GM10266 (cell line): ENCODE results near the gene FETUB.
A peak's percentile ranks its signal among the peaks of the same experiment; 100 is the strongest.

Source experiments
- DNase-seq: peaks from one replicate; pipeline ENCODE4 v3.0.0; 2012; ENCODE audit errors: extremely low spot score
- CTCF ChIP-seq: IDR thresholded peaks from 2 replicates; pipeline ENCODE4 v1.5.1; 2012; ENCODE audit warnings: mild to moderate bottlenecking, low read depth; ENCODE audit not compliant: control insufficient read depth, insufficient read depth; ENCODE audit errors: missing control alignments

Gene FETUB

GRCh38 chr3:186605561-186606545, 34.3 kb upstream of the FETUB start:
- no peak for DNase-seq
- no peak for TF ChIP-seq CTCF

GRCh38 chr3:186608624-186609215, 31.5 kb upstream of the FETUB start:
- no peak for TF ChIP-seq CTCF
- DNase-seq = no peak

GRCh38 chr3:186609247-186609868, 30.8 kb upstream of the FETUB start:
- TF ChIP-seq CTCF = peak; percentile 48
- peak; percentile 51 for DNase-seq

DNA sequence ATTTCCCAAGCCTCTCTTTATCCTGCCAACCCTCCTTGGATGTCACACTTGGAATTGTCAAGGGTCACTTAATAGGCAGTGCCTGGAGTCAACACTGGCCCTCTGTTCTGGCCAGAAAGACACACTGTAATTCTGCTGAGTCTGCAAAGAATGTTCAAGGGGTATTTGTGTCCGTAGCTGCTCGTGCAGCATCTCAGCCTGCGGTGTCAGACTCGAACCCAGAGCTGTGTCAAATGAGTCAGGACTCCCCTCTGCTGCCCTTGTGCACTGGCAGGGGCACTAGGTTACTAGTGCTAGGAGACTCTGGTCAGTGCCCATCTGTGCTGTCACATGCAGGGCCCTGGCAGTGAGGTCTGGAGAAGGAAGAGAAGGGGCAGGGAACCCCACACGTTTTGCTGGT, 28.1 kb upstream of the FETUB start:
- no peak for DNase-seq
- TF ChIP-seq CTCF = no peak

DNA sequence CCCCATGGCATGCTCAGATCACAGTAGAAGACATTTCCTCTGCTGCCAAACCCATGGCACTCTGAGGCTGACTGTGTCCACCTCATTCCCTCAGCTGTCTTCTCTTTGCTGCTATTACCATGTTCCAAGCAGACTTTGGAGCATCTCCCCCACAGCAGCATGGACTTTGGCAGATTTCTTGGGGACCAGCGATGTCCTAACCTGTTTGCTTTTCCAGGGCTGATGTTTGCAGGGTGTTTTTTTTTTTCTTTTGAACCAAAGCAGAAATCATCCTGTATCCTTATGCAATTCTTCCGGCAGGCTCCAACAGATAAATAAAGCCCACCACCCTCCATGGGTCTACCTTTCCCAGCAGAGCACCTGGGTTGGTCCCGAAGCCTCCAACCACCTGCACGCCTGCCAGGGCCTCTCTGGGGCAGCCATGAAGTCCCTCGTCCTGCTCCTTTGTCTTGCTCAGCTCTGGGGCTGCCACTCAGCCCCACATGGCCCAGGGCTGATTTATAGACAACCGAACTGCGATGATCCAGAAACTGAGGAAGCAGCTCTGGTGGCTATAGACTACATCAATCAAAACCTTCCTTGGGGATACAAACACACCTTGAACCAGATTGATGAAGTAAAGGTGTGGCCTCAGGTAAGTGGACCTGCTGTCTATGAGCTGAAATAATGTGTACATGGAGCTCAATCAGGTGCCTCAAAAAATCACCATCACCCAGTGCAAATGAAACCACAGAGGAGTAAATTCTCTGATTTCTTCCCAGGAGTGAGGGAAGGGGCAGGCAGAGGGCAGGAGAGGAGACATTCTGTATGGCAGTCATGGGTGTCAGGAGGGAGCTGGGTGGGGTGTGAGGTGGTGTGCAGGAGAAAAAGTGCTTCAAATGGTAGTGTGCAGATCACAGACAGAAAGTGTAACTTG, 27.2 kb upstream of the FETUB start, which contains the start of gene AHSG:
Gene AHSG (plus strand): TSS at position 340 of the 916 bp plus-strand sequence. CDS start 82 bp downstream, at position 422.
- no peak for TF ChIP-seq CTCF
- no peak for DNase-seq

GRCh38 chr3:186613637-186614265, 26.4 kb upstream of the FETUB start:
- TF ChIP-seq CTCF = no peak
- no peak for DNase-seq
